HepG2 (cell line): ENCODE data around the gene PLD3. TPM values are rescaled to one million over a fixed set of nuclear protein-coding genes. Genes with fewer than 3 reads are reported as not detected.
A peak's percentile ranks its signal among the peaks of the same experiment; 100 is the strongest.

Experiments used
- DNMT1 ChIP-seq: sonication (generic); formaldehyde crosslinking; IDR thresholded peaks from 2 replicates; pipeline ENCODE4 v1.5.1; 2020; ENCODE audit warnings: mild to moderate bottlenecking, missing genetic modification reagents
- E2F5 ChIP-seq: sonication (generic); formaldehyde crosslinking; conservative IDR thresholded peaks from 2 replicates; pipeline ENCODE4 v1.4.0; 2020; ENCODE audit warnings: missing genetic modification reagents
- ETV5 ChIP-seq: IDR thresholded peaks from 2 replicates; pipeline ENCODE4 v1.6.1; 2018; ENCODE audit warnings: missing biosample characterization, missing genetic modification reagents, inconsistent platforms, borderline replicate concordance
- FOXK1 ChIP-seq: sonication (generic); formaldehyde crosslinking; IDR thresholded peaks from 2 replicates; pipeline ENCODE4 v1.4.0; 2020; ENCODE audit warnings: low read depth, missing genetic modification reagents, borderline replicate concordance
- HNRNPUL1 ChIP-seq: fragments of 200-400 bp; formaldehyde crosslinking; IDR thresholded peaks from 2 replicates; pipeline ENCODE4 v1.6.1; 2017; ENCODE audit warnings: low read depth, mild to moderate bottlenecking, low read length, moderate library complexity
- KDM2A ChIP-seq: sonication (generic); formaldehyde crosslinking; IDR thresholded peaks from 2 replicates; pipeline ENCODE4 v1.4.0; 2020; ENCODE audit warnings: low read depth, missing genetic modification reagents, borderline replicate concordance
- NCOA2 ChIP-seq: sonication (generic); formaldehyde crosslinking; IDR thresholded peaks from 2 replicates; pipeline ENCODE4 v1.8.0; 2022; ENCODE audit warnings: inconsistent platforms
- NFATC3 ChIP-seq: sonication (generic); formaldehyde crosslinking; IDR thresholded peaks from 2 replicates; pipeline ENCODE4 v1.5.1; 2020; ENCODE audit warnings: mild to moderate bottlenecking, missing genetic modification reagents
- NFYB ChIP-seq: sonication (generic); formaldehyde crosslinking; IDR thresholded peaks from 2 replicates; pipeline ENCODE4 v1.4.0; 2020; ENCODE audit warnings: missing genetic modification reagents
- PHB2 ChIP-seq: fragments of 450-650 bp; IDR thresholded peaks from 2 replicates; pipeline ENCODE4 v1.6.1; 2018; ENCODE audit not compliant: partially characterized antibody
- ZNF407 ChIP-seq: sonication (generic); formaldehyde crosslinking; IDR thresholded peaks from one replicate; pipeline ENCODE4 v1.5.1; 2020; ENCODE audit warnings: mild to moderate bottlenecking, missing genetic modification reagents; ENCODE audit errors: not compliant biosample characterization
- polyA plus RNA-seq, 8 experiments: library from polyadenylated mRNA; depleted of rRNA in 3 of 8; stranded (reverse) in 7 of 8; unstranded in 1 of 8; fragments of >200 nt; fragmentation: Illumina TruSeq in 4 of 8; extraction: Trizol in 4 of 8; gene quantifications; 2 replicates each; pipeline versions ENCODE4 v1.2.1 to v1.2.3, GENCODE V29; 2011 to 2016; ENCODE audit warnings: low read depth in 4 of 8, missing spikeins in 1 of 8, mixed read lengths in 1 of 8; ENCODE audit not compliant: insufficient read depth in 1 of 8
- total RNA-seq, 5 experiments: library from RNA; depleted of rRNA; stranded (reverse); fragments of >200 nt; fragmentation: Illumina TruSeq; extraction: Trizol; gene quantifications; 2 replicates each; pipeline ENCODE4 v1.2.3, GENCODE V29; 2016; ENCODE audit warnings: low read depth in 1 of 5
- TF ChIP-seq, protein P1 (sequence below): sonication (generic); formaldehyde crosslinking; conservative IDR thresholded peaks from 2 replicates; pipeline ENCODE4 v1.4.0; 2020; ENCODE audit warnings: mild to moderate bottlenecking, missing genetic modification reagents, moderate library complexity
- TF ChIP-seq, protein P2 (sequence below): sonication (generic); formaldehyde crosslinking; IDR thresholded peaks from 2 replicates; pipeline ENCODE4 v1.5.1; 2020; ENCODE audit warnings: mild to moderate bottlenecking, missing genetic modification reagents, moderate library complexity
- TF ChIP-seq, protein P3 (sequence below): sonication (generic); formaldehyde crosslinking; IDR thresholded peaks from 2 replicates; pipeline ENCODE4 v1.8.0; 2022; ENCODE audit warnings: mild to moderate bottlenecking, missing genetic modification reagents, moderate library complexity

Gene PLD3
- total and polyA plus RNA-seq, 2 of the 13 experiments (the other 11 are each of a cell fraction or from before 2014, with no cell fraction given): 45.7 to 164 TPM

DNA sequence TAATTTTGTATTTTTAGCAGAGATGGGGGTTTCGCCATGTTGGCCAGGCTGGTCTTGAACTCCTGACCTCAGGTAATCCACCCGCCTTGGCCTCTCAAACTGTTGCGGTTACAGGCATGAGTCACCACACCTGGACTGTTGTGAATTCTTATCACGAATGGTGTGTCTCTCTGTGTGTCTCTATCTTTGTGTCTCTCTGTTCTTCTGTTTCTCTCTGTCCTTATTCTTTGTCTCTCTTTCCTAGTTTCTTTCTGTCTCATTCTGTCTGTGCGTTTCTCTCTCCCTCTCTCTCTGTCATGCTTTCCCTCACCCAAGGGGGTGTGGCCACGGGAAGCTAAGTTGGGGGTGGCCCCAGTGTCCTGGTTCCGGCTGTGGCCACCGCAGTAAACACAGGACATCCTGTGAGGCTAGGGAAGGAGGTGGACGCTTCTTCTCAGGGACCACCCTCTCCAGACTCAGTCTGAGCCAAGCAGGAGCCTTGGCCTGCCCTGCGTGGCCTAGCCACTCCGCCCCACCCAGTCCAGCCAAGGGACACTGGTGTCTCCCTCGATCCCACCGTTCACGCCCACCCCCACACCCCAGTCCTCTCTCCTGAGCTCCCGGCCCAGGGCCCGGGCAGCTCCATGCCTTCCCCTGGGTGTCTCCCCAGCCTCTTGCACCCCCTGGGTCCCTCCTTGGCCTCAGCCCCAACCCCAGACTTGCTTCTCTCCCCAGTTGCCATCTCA lies 68.6 kb downstream of the PLD3 start (continued):
- TF ChIP-seq KDM2A (CRISPR knock-in tag) (peak; percentile 19; the same call in 1 of the 2 replicates), PHB2 (no peak), ZNF407 (CRISPR knock-in tag) (no peak), FOXK1 (peak; percentile 44; the same call in 1 of the 2 replicates), HNRNPUL1 (no peak), NFATC3 (CRISPR knock-in tag) (no peak), E2F5 (CRISPR knock-in tag) (no peak), ETV5 (CRISPR knock-in tag) (peak; percentile 87), DNMT1 (CRISPR knock-in tag) (no peak), NFYB (CRISPR knock-in tag) (no peak), NCOA2 (CRISPR knock-in tag) (no peak)
- TF ChIP-seq, protein P1, sequence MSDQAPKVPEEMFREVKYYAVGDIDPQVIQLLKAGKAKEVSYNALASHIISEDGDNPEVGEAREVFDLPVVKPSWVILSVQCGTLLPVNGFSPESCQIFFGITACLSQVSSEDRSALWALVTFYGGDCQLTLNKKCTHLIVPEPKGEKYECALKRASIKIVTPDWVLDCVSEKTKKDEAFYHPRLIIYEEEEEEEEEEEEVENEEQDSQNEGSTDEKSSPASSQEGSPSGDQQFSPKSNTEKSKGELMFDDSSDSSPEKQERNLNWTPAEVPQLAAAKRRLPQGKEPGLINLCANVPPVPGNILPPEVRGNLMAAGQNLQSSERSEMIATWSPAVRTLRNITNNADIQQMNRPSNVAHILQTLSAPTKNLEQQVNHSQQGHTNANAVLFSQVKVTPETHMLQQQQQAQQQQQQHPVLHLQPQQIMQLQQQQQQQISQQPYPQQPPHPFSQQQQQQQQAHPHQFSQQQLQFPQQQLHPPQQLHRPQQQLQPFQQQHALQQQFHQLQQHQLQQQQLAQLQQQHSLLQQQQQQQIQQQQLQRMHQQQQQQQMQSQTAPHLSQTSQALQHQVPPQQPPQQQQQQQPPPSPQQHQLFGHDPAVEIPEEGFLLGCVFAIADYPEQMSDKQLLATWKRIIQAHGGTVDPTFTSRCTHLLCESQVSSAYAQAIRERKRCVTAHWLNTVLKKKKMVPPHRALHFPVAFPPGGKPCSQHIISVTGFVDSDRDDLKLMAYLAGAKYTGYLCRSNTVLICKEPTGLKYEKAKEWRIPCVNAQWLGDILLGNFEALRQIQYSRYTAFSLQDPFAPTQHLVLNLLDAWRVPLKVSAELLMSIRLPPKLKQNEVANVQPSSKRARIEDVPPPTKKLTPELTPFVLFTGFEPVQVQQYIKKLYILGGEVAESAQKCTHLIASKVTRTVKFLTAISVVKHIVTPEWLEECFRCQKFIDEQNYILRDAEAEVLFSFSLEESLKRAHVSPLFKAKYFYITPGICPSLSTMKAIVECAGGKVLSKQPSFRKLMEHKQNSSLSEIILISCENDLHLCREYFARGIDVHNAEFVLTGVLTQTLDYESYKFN (CRISPR knock-in tag): peak; percentile 47; the same call in 1 of the 2 replicates
- TF ChIP-seq, protein P2, sequence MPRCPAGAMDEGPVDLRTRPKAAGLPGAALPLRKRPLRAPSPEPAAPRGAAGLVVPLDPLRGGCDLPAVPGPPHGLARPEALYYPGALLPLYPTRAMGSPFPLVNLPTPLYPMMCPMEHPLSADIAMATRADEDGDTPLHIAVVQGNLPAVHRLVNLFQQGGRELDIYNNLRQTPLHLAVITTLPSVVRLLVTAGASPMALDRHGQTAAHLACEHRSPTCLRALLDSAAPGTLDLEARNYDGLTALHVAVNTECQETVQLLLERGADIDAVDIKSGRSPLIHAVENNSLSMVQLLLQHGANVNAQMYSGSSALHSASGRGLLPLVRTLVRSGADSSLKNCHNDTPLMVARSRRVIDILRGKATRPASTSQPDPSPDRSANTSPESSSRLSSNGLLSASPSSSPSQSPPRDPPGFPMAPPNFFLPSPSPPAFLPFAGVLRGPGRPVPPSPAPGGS (CRISPR knock-in tag): peak; percentile 66; the same call in 1 of the 2 replicates
- TF ChIP-seq, protein P3, sequence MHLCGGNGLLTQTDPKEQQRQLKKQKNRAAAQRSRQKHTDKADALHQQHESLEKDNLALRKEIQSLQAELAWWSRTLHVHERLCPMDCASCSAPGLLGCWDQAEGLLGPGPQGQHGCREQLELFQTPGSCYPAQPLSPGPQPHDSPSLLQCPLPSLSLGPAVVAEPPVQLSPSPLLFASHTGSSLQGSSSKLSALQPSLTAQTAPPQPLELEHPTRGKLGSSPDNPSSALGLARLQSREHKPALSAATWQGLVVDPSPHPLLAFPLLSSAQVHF (CRISPR knock-in tag): no peak
